ENCODE results near the gene CDKN1A. TPM values are rescaled to one million over a fixed set of nuclear protein-coding genes. Genes with fewer than 3 reads are reported as not detected.
A peak's percentile ranks its signal among the peaks of the same experiment; 100 is the strongest.

CDKN1A gene
- total RNA-seq, 1 donor from 2014 or later: 48.4 TPM

GRCh38 chr6:36692220-36692619, 13.7 kb downstream of the CDKN1A start:
- H3K27ac Mint-ChIP-seq (ENCODE audit: unreplicated experiment): no peak overlapping the region
- TF ChIP-seq, protein P1, sequence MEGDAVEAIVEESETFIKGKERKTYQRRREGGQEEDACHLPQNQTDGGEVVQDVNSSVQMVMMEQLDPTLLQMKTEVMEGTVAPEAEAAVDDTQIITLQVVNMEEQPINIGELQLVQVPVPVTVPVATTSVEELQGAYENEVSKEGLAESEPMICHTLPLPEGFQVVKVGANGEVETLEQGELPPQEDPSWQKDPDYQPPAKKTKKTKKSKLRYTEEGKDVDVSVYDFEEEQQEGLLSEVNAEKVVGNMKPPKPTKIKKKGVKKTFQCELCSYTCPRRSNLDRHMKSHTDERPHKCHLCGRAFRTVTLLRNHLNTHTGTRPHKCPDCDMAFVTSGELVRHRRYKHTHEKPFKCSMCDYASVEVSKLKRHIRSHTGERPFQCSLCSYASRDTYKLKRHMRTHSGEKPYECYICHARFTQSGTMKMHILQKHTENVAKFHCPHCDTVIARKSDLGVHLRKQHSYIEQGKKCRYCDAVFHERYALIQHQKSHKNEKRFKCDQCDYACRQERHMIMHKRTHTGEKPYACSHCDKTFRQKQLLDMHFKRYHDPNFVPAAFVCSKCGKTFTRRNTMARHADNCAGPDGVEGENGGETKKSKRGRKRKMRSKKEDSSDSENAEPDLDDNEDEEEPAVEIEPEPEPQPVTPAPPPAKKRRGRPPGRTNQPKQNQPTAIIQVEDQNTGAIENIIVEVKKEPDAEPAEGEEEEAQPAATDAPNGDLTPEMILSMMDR (IDR thresholded peaks at IDR 0.05; ENCODE audit: unreplicated experiment): no peak
- H3K36me3 Mint-ChIP-seq (ENCODE audit: low read depth, unreplicated experiment): peaks cover 6% of the 10 kb centered on the region
- H3K9me3 Mint-ChIP-seq (ENCODE audit: unreplicated experiment): no peaks in the 10 kb centered on the region
- no peaks in the 10 kb centered on the region for H3K4me1 Mint-ChIP-seq (ENCODE audit: unreplicated experiment)
- no peak overlapping the region for H3K4me3 Mint-ChIP-seq (ENCODE audit: unreplicated experiment)
- DNase-seq (ENCODE audit: low spot score): no peak
- no peaks in the 10 kb centered on the region for H3K27me3 Mint-ChIP-seq (ENCODE audit: unreplicated experiment)

DNA sequence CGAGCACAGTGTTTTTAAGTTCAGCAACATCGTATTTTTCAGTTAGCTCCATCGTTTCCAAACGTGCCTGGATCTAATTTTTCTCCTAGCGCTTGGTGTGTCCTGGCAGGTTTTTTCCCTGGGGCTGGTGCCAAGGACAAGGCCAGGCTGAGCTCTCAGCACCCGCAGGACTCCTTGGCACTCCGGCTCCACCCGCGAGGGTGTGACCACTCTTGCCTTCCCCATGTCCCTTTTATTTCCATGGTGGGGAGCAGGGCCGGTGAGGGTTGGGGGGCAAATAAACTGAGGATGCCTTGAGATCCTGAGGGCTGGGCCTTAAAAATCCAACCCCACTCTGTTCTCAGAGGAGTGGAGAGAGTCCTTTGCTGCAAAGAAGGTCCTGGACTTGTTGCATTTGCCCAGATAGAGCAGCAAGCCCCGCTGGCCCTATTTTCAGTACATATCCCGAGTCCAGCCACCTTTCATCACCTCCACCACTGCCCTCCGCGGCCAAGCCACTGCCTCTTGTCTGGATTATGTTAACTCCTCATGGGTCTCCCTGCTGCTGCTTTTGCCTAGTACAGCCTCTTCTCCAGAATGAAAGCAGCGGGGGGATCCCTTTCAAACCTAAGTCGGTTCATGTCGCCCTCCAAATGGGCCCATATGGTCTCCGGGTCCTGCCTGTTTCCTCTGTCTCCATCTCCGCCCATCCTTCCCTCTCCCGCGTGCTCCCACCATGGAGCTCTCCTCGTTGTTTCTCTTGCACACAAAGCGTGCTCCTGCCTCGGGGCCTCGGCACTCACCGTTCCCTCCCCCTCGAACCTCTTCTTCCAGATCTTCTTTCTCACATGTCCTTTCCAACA, 14.6 kb downstream of the CDKN1A start:
- H3K4me3 Mint-ChIP-seq (ENCODE audit: unreplicated experiment): no peak overlapping the region

GRCh38 chr6:36694616-36695015, 16.1 kb downstream of the CDKN1A start:
- H3K36me3 Mint-ChIP-seq (ENCODE audit: low read depth, unreplicated experiment): peaks cover 3% of the 10 kb centered on the region
- H3K27ac Mint-ChIP-seq (ENCODE audit: unreplicated experiment): no peak overlapping the region
- no peak for DNase-seq (ENCODE audit: low spot score)
- H3K27me3 Mint-ChIP-seq (ENCODE audit: unreplicated experiment): peaks cover 5% of the 10 kb centered on the region
- TF ChIP-seq, protein P1 (IDR thresholded peaks at IDR 0.05; ENCODE audit: unreplicated experiment): no peak
- H3K4me3 Mint-ChIP-seq (ENCODE audit: unreplicated experiment): no peak overlapping the region
- H3K9me3 Mint-ChIP-seq (ENCODE audit: unreplicated experiment): no peaks in the 10 kb centered on the region
- no peaks in the 10 kb centered on the region for H3K4me1 Mint-ChIP-seq (ENCODE audit: unreplicated experiment)

More for the DNA sequence above, 14.6 kb downstream of the CDKN1A start:
- no peaks in the 10 kb centered on the region for H3K27me3 Mint-ChIP-seq (ENCODE audit: unreplicated experiment)
- H3K27ac Mint-ChIP-seq (ENCODE audit: unreplicated experiment): no peak overlapping the region
- no peaks in the 10 kb centered on the region for H3K4me1 Mint-ChIP-seq (ENCODE audit: unreplicated experiment)
- peaks cover 3% of the 10 kb centered on the region for H3K36me3 Mint-ChIP-seq (ENCODE audit: low read depth, unreplicated experiment)
- TF ChIP-seq, protein P1 (IDR thresholded peaks at IDR 0.05; ENCODE audit: unreplicated experiment): no peak
- no peak for DNase-seq (ENCODE audit: low spot score)
- no peaks in the 10 kb centered on the region for H3K9me3 Mint-ChIP-seq (ENCODE audit: unreplicated experiment)

DNA sequence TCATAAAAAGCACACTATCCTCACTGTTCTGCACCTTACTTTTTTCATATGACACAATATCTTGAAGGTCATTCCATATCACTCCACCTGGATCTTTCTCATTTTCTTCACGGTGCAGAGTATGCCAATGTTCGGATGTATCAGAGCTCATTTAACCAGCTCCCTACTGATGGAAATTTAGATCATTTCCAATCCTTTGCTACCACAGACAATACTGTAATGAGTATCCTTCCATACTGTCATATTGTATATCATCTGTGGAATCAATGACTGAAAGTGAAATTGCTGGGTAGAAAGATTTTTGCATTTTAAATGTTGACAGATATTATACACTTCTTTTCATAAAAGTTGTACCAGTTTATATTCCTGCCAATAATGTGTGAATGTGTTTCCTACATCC, 16.9 kb downstream of the CDKN1A start:
- H3K4me3 Mint-ChIP-seq (ENCODE audit: unreplicated experiment): no peak overlapping the region
- H3K4me1 Mint-ChIP-seq (ENCODE audit: unreplicated experiment): no peaks in the 10 kb centered on the region
- peaks cover 3% of the 10 kb centered on the region for H3K36me3 Mint-ChIP-seq (ENCODE audit: low read depth, unreplicated experiment)
- no peak overlapping the region for H3K27ac Mint-ChIP-seq (ENCODE audit: unreplicated experiment)
- no peaks in the 10 kb centered on the region for H3K9me3 Mint-ChIP-seq (ENCODE audit: unreplicated experiment)
- DNase-seq (ENCODE audit: low spot score): no peak
- TF ChIP-seq, protein P1 (IDR thresholded peaks at IDR 0.05; ENCODE audit: unreplicated experiment): no peak
- H3K27me3 Mint-ChIP-seq (ENCODE audit: unreplicated experiment): peaks cover 5% of the 10 kb centered on the region

DNA sequence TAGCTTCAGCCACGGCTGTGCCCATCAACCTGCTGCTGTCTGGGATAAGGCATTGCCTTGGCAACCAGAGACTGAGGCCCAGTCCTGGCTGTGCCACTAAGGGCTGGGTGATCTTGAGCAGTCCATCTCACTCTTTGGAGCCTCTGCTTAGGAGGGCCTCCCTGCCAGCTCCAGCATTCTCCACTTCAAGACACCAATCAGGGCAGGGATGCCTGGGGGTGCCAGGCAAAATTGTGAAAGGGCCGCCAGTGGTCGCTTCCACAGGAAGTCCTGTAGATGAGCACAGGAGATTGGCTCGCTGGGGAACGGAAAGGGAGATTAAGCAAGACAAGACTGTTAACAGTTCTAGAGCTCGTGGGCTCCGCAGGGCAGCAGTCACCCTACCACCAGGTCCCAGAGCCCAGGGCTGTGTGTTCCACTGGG, 19.0 kb downstream of the CDKN1A start, which contains the start of gene RAB44:
Gene RAB44, plus strand, starts transcription at position 346 of the 423 bp plus-strand sequence. CDS start 6,410 bp downstream, outside the sequence.
- H3K27ac Mint-ChIP-seq (ENCODE audit: unreplicated experiment): peak within 1 kb of the TSS; percentile 30
- no peaks in the 10 kb centered on the region for H3K9me3 Mint-ChIP-seq (ENCODE audit: unreplicated experiment)
- no peak within 1 kb of the TSS for H3K4me3 Mint-ChIP-seq (ENCODE audit: unreplicated experiment)
- H3K36me3 Mint-ChIP-seq (ENCODE audit: low read depth, unreplicated experiment): no peaks in the 10 kb centered on the region
- TF ChIP-seq, protein P1 (IDR thresholded peaks at IDR 0.05; ENCODE audit: unreplicated experiment): no peak
- DNase-seq (ENCODE audit: low spot score): no peak
- H3K27me3 Mint-ChIP-seq (ENCODE audit: unreplicated experiment): peaks cover 7% of the 10 kb centered on the region
- no peaks in the 10 kb centered on the region for H3K4me1 Mint-ChIP-seq (ENCODE audit: unreplicated experiment)

All from endothelial cell (in vitro differentiated cells).